ENCODE measurements around the gene MFRP.

DNA sequence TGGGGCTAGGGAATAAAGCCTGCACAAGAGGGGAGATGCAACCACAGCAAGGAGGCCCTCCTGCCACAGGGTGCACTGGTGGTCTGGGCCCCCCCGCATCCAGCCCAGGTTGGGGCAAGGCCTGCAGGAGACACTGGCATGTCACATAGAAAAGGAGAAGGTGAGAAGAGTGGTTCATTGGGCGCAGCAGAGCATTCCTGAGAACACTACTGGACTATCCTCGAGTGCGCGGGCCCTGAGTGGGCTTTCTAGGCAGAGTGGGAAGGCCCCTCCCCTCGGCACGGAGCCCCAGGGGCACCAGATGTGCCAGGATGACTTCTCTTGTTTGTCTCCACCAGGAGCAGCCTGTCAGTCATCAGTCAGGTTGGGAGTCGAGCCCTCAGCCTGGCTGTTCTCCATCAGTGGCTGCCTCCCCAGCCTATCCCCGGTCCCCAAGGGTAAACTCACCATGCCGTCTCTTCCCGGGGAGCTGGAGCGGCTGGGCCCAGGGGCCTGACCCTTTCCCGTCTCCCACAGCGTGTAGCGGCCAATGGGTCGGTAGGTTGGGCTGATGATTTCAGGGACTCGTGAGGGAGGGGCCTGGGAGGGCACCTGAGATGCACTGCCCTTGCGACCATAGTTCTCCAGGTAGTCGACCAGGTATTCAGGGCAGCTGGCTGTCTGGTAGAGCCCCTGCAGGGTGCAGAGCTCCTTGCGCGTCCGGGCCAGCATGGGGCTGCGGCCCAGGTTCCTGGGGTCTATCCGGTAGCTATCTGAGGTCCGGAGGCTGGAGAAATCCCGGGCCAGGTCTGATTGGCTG, 26.0 kb upstream of the MFRP start:
- TF ChIP-seq ATF7 (IDR thresholded peaks at IDR 0.05): no peak
- no peak for TF ChIP-seq CTCF (IDR thresholded peaks at IDR 0.05 in 2 of 3, conservative IDR thresholded peaks at IDR 0.05 in 1 of 3; ENCODE audit: insufficient read depth in 2 of 3, low read depth in 1 of 3, low read length in 3 of 3)
- TF ChIP-seq FOXJ3 (CRISPR knock-in tag; IDR thresholded peaks at IDR 0.05): no peak

All from K562 (cell line).